SK-N-SH treated with all-trans-retinoic acid at 6 μM for 48 hours (cell line): ENCODE measurements around the gene TNFRSF12A.
A peak's percentile ranks its signal among the peaks of the same experiment; 100 is the strongest.

Experiments
- ATAC-seq: fragments of 200-7000 bp; cut with Tn5 transposase; 3 replicates; pipeline ENCODE4 v1.9.1; 2020; ENCODE audit warnings: mild to moderate bottlenecking, moderate library complexity
- ARNTL ChIP-seq: fragments of 450-650 bp; formaldehyde crosslinking; IDR thresholded peaks from 2 replicates; pipeline ENCODE4 v1.5.0; 2020; ENCODE audit warnings: low read depth, mild to moderate bottlenecking, moderate library complexity, borderline replicate concordance
- BACH2 ChIP-seq: fragments of 250-450 bp; sonication (Bioruptor Pico); IDR thresholded peaks from 2 replicates; pipeline ENCODE4 v1.9.0; 2021; ENCODE audit warnings: mild to moderate bottlenecking, borderline replicate concordance
- CSDC2 ChIP-seq: fragments of 250-450 bp; sonication (Bioruptor Pico); IDR thresholded peaks from 2 replicates; pipeline ENCODE4 v1.5.0; 2020; ENCODE audit warnings: mild to moderate bottlenecking, moderate library complexity
- CSRNP3 ChIP-seq: fragments of 250-450 bp; sonication (Bioruptor Pico); IDR thresholded peaks from 2 replicates; pipeline ENCODE4 v1.5.1; 2021; ENCODE audit warnings: mild to moderate bottlenecking, moderate library complexity
- GLIS3 ChIP-seq: fragments of 250-450 bp; sonication (Bioruptor Pico); IDR thresholded peaks from 2 replicates; pipeline ENCODE4 v1.5.0; 2020; ENCODE audit warnings: mild to moderate bottlenecking, moderate library complexity
- ISL1 ChIP-seq: fragments of 250-450 bp; sonication (Bioruptor Pico); IDR thresholded peaks from 2 replicates; pipeline ENCODE4 v2.1.2; 2022; ENCODE audit warnings: mild to moderate bottlenecking, moderate library complexity
- OSR1 ChIP-seq: fragments of 250-450 bp; sonication (Bioruptor Pico); IDR thresholded peaks from 2 replicates; pipeline ENCODE4 v1.8.0; 2022; ENCODE audit warnings: moderate library complexity, mild to moderate bottlenecking, inconsistent platforms
- PPARA ChIP-seq: fragments of 250-450 bp; sonication (Bioruptor Pico); IDR thresholded peaks from 2 replicates; pipeline ENCODE4 v1.5.0; 2020; ENCODE audit warnings: mild to moderate bottlenecking, borderline replicate concordance
- RARB ChIP-seq: fragments of 250-450 bp; sonication (Bioruptor Pico); IDR thresholded peaks from 2 replicates; pipeline ENCODE4 v1.8.0; 2021; ENCODE audit warnings: mild to moderate bottlenecking, moderate library complexity
- SNAI2 ChIP-seq: fragments of 250-450 bp; sonication (Bioruptor Pico); IDR thresholded peaks from 2 replicates; pipeline ENCODE4 v1.5.0; 2020; ENCODE audit warnings: mild to moderate bottlenecking, moderate library complexity
- TCF4 ChIP-seq: fragments of 250-450 bp; sonication (Bioruptor Pico); IDR thresholded peaks from 2 replicates; pipeline ENCODE4 v1.8.0; 2021; ENCODE audit warnings: mild to moderate bottlenecking, moderate library complexity, borderline replicate concordance
- TOX ChIP-seq: fragments of 250-450 bp; sonication (Bioruptor Pico); IDR thresholded peaks from 2 replicates; pipeline ENCODE4 v1.8.0; 2021; ENCODE audit warnings: mild to moderate bottlenecking, moderate library complexity, borderline replicate concordance
- TSHZ2 ChIP-seq: fragments of 250-450 bp; sonication (Bioruptor Pico); IDR thresholded peaks from 2 replicates; pipeline ENCODE4 v1.5.0; 2020; ENCODE audit warnings: mild to moderate bottlenecking, moderate library complexity
- ZC3H10 ChIP-seq: fragments of 250-450 bp; sonication (Bioruptor Pico); IDR thresholded peaks from 2 replicates; pipeline ENCODE4 v1.5.1; 2021; ENCODE audit warnings: mild to moderate bottlenecking, moderate library complexity
- ZFP3 ChIP-seq: fragments of 250-450 bp; sonication (Bioruptor Pico); IDR thresholded peaks from 2 replicates; pipeline ENCODE4 v1.5.0; 2020; ENCODE audit warnings: mild to moderate bottlenecking, moderate library complexity
- ZFP30 ChIP-seq: fragments of 450-650 bp; formaldehyde crosslinking; IDR thresholded peaks from 2 replicates; pipeline ENCODE4 v1.5.0; 2022; ENCODE audit warnings: mild to moderate bottlenecking, moderate library complexity
- ZNF70 ChIP-seq: fragments of 450-650 bp; formaldehyde crosslinking; IDR thresholded peaks from 2 replicates; pipeline ENCODE4 v1.5.0; 2020; ENCODE audit warnings: mild to moderate bottlenecking, moderate library complexity
- ZNF8 ChIP-seq: fragments of 450-650 bp; formaldehyde crosslinking; IDR thresholded peaks from 2 replicates; pipeline ENCODE4 v1.5.0; 2020; ENCODE audit warnings: mild to moderate bottlenecking, moderate library complexity
- TF ChIP-seq, protein P1 (sequence below): fragments of 250-450 bp; sonication (Bioruptor Pico); IDR thresholded peaks from 2 replicates; pipeline ENCODE4 v1.5.1; 2020; ENCODE audit warnings: low read depth, mild to moderate bottlenecking, moderate library complexity
- TF ChIP-seq, protein P2 (sequence below): fragments of 250-450 bp; sonication (Bioruptor Pico); IDR thresholded peaks from 2 replicates; pipeline ENCODE4 v1.8.0; 2021; ENCODE audit warnings: low read depth, mild to moderate bottlenecking, moderate library complexity, borderline replicate concordance

TNFRSF12A gene

DNA sequence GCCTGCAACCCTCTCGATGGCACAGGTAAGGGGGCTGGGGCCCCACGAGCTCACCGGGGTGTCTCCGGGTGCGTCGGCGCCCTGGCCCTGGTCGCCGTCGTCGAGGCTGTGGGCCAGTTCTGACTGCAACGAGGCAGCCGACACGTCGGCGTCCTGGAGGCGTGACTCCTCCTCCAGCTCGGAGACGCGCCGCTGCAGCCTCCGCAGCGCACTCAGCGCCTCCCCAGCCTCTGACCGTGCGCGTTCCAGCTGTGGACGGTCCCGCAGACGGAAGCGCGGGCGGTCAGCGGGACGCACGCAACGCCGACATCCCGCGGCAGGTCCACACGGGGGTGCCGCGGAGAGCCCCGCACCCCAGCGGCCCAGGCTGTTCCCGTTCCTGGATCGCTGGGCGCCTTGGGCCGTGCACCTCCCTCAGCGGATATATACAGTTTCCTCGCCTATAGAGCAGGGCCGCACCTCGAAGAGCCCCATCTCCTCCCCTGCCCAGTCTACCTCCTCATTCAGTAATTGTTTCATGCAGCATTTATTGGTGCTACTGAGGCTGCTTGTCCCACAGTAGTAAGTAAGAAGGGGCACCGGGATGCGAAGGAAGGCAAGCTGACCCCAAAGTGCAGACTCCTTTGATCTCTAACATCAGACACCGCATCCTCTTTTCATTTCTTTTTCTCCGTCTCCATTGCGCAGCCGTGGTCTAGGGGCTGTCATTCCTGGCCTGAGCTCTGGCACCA, 9.5 kb downstream of the TNFRSF12A start:
- peak; percentile 7 for ATAC-seq
- no peak for TF ChIP-seq ZFP30
- no peak for TF ChIP-seq SNAI2
- TF ChIP-seq BACH2 (CRISPR knock-in tag) = no peak
- no peak for TF ChIP-seq ZC3H10 (CRISPR knock-in tag)
- no peak for TF ChIP-seq TCF4
- no peak for TF ChIP-seq ISL1 (CRISPR knock-in tag)
- no peak for TF ChIP-seq CSDC2
- TF ChIP-seq, protein P1, sequence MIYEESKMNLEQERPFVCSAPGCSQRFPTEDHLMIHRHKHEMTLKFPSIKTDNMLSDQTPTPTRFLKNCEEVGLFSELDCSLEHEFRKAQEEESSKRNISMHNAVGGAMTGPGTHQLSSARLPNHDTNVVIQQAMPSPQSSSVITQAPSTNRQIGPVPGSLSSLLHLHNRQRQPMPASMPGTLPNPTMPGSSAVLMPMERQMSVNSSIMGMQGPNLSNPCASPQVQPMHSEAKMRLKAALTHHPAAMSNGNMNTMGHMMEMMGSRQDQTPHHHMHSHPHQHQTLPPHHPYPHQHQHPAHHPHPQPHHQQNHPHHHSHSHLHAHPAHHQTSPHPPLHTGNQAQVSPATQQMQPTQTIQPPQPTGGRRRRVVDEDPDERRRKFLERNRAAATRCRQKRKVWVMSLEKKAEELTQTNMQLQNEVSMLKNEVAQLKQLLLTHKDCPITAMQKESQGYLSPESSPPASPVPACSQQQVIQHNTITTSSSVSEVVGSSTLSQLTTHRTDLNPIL (CRISPR knock-in tag) = no peak
- no peak for TF ChIP-seq ARNTL (CRISPR knock-in tag)
- TF ChIP-seq TOX (CRISPR knock-in tag) = no peak
- TF ChIP-seq ZFP3 (CRISPR knock-in tag) = no peak
- no peak for TF ChIP-seq CSRNP3 (CRISPR knock-in tag)
- TF ChIP-seq ZNF70 (CRISPR knock-in tag) = no peak
- no peak for TF ChIP-seq PPARA (CRISPR knock-in tag)
- TF ChIP-seq GLIS3 (CRISPR knock-in tag) = no peak
- TF ChIP-seq RARB (CRISPR knock-in tag) = no peak
- TF ChIP-seq, protein P2, sequence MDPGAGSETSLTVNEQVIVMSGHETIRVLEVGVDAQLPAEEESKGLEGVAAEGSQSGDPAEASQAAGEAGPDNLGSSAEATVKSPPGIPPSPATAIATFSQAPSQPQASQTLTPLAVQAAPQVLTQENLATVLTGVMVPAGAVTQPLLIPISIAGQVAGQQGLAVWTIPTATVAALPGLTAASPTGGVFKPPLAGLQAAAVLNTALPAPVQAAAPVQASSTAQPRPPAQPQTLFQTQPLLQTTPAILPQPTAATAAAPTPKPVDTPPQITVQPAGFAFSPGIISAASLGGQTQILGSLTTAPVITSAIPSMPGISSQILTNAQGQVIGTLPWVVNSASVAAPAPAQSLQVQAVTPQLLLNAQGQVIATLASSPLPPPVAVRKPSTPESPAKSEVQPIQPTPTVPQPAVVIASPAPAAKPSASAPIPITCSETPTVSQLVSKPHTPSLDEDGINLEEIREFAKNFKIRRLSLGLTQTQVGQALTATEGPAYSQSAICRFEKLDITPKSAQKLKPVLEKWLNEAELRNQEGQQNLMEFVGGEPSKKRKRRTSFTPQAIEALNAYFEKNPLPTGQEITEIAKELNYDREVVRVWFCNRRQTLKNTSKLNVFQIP (CRISPR knock-in tag) = no peak
- no peak for TF ChIP-seq TSHZ2 (CRISPR knock-in tag)
- TF ChIP-seq, all 23 proteins: peak for 0

- TF ChIP-seq ZC3H10 (CRISPR knock-in tag) (no peak), GLIS3 (CRISPR knock-in tag) (no peak), ISL1 (CRISPR knock-in tag) (no peak), SNAI2 (no peak)
- TF ChIP-seq, all 23 proteins: peak for 0
- ATAC-seq = no peak
Observed at GRCh38 chr16:3030222-3031212, 10.3 kb downstream of the TNFRSF12A start.

GRCh38 chr16:3032624-3033023, 12.5 kb downstream of the TNFRSF12A start:
- TF ChIP-seq PPARA (CRISPR knock-in tag) = no peak
- ATAC-seq = no peak

GRCh38 chr16:3035289-3035971, 15.3 kb downstream of the TNFRSF12A start:
- TF ChIP-seq TSHZ2 (CRISPR knock-in tag) (no peak), OSR1 (CRISPR knock-in tag) (no peak), ZFP3 (CRISPR knock-in tag) (no peak), GLIS3 (CRISPR knock-in tag) (no peak), ZNF8 (no peak)
- TF ChIP-seq, protein P2 (CRISPR knock-in tag) = no peak
- no peak for ATAC-seq
